GM21576 (cell line): Measurements from ENCODE around the gene DDX24.
"Not testable (repeated sequence)": the region's sequence is repeated elsewhere in the genome, so short reads cannot be mapped to it uniquely, and the experiment has no call there.

Source experiments
- ATAC-seq: cut with Tn5 transposase; IDR thresholded peaks from one replicate; pipeline ENCODE4 v1.9.1; 2021; ENCODE audit warnings: mild to moderate bottlenecking, moderate library complexity; ENCODE audit not compliant: unreplicated experiment

The DDX24 gene

DNA sequence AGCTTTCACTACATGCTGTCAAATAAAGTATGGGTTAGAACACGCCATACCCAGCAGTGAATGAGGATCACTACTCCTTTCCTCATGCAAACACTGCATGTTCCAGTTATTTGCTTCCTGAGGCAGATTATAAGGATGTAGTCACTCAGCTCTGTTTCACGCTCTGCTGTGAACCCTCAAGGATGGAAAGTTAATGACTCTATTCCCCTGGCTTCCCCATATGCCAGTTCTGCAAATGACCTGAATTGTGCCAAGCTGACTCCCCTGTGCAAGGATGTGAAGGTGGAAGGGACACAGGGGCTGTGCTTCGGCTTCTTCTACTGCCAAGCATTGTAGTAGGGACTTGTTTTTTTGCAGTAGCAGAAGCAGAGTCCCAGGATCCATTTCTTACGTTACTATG lies 6.9 kb upstream of the DDX24 start:
- no peak for ATAC-seq

DNA sequence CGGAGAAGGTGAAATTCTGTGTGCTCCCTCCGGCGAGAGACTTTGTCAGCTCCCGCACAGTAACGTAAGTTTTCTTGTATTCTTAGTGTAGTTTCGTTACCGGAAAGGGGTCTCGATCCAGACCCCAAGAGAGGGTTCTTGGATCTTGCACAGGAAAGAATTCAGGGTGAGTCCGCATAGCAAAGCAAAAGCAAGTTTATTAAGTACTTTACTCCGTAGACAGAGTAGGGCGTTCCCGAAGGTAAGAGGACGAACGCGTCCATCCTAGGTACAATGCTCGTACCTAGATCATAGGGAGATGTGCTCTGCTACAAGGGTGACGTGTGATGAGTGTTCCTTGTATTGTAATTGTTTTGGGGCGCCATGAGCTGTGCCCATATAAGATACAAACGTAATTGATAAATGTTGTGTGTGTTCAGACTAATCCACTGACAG lies 401 bp upstream of the DDX24 start:
- peak; percentile 24 for ATAC-seq

DNA sequence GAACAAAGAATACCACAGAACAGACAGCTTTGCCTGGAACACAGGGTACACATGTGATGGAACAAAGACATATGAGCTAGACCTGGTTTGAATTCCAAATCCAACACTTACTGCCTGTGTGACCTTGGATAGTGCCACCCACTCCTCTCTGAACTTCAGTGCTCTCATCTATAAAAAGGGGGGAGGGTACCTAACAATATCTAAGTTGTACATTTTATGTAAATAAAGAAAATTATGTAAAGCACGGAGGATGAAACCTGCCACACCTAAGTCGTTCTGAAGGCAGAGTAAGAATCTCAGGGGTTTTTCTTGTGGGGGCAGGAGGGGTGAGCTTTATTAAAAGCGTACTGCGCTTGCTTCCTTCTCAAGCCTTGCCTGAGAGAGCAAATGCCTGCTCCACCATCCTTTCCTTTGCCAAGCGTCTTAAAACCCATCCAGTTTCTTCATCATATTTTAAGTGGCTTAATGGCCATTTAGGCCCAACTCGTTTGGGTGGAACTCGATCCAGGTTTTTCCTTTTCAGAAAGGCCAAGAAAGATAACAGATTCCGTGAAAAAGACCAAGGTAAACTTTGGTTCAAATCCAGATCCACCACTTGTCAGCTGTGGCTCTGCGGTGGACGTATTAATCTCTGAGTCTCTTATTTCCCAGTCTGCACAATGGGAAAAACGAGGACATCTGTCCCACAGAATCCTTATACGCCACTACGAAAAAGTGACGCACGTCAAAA lies 946 bp downstream of the DDX24 start:
- no peak for ATAC-seq

DNA sequence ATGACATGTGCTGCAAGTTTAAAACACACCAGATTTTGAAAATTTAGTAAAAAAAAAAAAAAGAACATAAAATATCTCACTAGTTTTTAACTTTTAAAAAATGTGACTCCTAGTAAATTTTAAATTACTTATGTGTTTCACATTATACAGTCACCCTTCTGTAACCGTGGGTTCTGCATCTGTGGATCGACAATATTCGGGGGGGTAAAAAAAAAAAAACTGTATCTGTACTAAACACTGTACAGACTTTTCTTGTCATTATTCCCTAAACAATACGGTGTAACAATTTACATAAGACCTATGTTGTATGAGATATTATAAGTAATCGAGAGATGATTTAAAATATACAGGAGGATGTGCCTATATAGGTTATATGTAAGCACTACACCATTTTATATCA lies 3.2 kb downstream of the DDX24 start:
- no peak for ATAC-seq

DNA sequence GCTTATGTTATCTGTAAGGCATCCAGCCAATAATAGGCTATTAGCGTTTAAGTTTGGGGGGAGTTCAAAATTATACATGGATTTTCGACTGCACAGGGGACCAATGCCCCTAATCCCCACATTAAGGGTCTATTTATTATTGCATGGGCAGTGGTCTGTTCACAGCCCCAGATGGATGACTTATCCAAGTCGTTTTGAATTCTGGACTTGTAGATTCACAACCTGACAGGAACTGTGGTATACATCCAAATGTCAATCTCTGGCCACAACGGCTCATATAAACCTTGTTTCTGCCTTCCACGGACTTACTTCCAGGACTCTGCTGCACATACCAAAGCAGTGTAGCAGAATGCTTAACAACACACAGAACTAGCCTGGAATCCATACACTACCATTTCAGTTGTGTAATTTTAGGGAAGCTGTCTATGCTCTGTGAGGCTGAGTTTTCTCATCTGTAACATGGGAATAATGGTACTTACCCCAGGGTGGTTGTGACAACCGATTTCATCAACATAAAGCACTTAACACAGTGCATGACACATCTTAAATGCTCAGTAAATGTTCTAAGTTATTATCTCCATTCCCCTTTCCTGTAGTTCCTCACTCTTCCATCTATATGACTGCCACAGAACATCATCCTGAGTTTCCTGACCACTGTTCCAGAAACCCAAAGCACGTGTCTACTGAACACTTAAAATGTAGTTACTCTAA lies 3.7 kb downstream of the DDX24 start:
- ATAC-seq: no peak

DNA sequence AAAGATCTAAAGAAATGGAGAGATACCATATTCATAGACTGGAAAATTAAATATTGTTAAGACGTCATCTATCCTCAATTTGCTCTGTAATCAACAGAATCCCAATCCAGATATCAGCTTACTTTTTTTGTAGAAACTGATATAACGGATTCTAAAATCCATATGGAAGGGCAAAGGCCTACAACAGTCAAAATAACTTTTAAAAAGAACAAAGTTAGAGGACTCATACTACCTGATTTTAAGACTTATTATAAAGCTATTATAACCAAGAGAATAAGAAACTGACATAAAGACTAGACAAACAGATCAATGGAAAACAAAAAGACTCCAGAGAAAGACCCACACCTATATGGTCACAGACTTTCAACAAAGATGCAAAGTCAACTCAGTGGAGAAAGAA lies 6.0 kb downstream of the DDX24 start:
- ATAC-seq: no peak

DNA sequence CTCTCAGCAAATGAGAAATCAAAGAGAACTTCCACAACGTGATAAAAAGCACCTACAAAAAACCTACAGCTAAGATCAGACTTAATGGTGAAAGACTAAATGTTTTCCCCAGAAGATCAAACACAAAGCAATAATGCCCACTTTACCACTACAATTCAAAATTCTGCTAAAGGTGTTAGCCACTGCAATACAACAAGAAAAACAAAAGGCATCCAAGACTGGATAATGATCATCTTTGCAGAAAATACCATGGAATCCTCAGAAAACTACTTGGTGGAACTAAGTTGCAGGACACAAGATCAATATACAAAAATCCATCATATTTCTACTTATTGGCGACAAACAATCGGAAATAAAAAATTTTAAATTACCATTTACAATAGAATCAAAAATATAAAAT lies 6.5 kb downstream of the DDX24 start:
- no peak for ATAC-seq

DNA sequence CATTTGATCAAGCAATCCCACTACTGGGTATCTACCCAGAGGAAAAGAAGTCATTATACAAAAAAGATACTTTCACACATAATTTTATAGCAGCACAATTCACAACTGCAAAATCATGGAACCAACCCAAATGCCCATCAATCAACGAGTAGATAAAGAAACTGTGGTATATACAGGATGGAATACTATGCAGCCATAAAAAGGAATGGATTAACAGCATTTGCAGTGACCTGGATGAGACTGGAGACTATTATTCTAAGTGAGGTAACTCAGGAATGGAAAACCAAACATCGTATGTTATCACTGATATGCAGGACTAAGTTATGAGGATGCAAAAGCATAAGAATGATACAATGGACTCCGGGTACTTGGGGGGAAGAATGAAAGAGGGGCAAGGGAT lies 8.9 kb downstream of the DDX24 start:
- not testable (repeated sequence) for ATAC-seq

DNA sequence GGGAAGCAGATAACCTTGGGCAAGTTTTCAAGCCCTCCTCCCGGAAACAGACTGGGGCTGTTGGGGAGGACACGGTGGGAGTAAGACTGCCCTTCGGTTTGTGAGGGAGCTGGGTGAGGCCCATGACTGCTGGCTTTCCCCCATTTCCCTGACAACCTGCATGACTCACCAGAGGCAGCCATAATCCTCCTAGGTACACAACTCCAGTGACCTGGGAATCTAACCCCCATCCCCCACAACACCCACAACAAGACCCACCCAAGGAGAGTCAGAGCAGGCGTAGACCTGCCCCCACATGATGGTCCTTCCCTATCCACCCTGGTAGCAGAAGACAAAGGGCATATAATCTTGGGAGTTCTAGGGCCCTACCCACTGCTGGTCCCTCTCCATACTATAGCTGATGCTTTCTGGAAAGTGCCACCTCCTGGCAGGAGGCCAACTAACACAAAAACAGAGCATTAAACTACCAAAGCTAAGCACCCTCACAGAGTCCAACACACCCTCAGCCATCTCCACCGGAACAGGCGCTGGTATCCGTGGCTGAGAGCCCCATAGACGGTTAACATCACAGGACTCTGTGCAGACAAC lies 14.8 kb downstream of the DDX24 start:
- ATAC-seq: no peak

DNA sequence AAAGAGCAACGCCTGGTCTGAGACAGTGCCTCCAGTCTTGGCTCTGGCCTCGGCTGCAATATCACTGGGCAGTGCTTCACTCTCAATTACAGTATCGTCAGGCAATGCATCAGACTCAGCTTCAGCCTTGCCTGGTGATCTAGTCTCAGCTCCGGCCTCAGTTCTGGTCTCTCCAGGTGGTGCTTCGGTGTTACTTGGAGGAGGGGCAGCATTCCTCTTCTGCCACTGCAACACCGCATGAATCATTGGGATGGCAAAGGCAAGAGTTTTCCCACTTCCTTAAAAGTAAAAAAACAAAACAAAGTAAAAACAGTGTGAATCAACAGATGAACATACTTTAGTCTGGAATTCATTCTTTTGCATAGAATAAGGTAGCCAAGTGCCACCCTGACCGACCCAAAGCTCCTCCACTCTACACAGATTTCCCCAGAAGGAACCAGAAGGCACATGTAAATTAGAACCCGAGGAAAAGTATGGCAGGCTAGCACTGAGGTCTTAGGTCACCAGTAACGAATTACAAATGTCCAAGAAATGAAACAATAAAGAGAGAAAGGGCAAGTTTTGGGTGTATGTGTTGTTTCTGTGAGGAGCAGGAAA lies 18.6 kb downstream of the DDX24 start:
- no peak for ATAC-seq

DNA sequence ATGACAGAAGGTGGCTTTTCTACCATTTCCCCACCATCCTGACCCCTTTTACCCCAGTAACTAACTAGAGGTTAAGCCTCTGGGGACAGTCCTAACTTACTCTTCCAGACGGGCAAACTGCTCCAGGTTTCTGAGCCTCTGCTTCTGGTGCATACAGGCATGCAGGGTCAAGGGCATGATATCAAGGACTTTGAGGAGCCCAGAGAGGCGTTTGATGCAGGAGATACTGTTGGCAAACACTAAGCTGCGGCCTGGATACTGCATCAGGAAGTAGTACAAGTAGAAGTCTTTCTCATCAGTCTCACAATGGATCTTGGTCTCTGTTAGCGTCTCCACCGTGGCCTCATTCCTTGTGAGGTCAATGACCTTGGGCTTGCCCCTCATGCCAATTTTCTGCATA lies 21.0 kb downstream of the DDX24 start:
- ATAC-seq: no peak

DNA sequence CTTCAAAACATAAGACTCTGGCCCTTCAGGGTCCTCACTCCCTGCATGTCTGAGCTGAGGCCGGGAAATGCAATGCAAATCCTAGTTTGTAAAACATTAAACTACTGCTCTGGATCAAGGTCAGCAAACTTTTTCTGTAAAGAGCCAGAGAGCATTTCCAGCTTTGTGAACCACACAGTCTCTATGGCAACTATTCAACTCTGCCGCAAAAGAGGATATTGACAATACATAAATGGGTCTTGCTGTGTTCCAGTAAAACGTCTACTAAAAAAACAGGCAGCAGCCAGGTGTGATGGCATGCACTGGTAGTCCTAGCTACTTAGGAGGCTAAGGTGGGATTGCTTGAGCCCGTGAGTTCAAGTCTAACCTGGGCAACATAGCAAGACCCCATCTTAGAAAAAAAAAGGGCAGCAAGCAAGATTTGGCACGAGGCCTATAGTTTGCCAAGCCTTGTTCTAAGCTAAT lies 22.3 kb downstream of the DDX24 start:
- ATAC-seq: no peak

DNA sequence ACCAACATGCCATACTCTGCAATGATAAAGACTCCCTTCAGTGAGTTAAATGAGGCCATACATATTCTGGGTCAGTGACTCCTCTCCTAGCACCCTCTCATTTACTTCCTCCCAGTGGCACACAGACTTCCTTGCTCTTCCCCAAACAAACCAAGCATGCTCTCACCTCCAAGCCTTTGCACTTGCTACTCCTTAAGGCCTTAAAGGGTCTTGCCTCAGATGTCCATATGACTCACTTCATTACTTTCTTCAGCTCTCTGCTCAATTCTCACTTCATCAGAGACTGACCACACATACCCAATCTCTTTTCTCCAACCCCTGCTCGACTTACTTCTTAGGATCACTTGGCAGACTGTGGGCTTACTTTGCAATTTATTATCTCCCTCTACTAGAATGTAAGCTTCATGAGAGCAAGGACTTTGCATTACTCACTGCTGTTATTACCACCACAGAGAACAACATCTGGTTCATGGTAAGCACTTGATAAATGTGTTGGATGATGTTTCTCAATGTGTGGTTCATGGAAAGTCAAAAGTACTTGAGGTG lies 22.8 kb downstream of the DDX24 start:
- no peak for ATAC-seq

DNA sequence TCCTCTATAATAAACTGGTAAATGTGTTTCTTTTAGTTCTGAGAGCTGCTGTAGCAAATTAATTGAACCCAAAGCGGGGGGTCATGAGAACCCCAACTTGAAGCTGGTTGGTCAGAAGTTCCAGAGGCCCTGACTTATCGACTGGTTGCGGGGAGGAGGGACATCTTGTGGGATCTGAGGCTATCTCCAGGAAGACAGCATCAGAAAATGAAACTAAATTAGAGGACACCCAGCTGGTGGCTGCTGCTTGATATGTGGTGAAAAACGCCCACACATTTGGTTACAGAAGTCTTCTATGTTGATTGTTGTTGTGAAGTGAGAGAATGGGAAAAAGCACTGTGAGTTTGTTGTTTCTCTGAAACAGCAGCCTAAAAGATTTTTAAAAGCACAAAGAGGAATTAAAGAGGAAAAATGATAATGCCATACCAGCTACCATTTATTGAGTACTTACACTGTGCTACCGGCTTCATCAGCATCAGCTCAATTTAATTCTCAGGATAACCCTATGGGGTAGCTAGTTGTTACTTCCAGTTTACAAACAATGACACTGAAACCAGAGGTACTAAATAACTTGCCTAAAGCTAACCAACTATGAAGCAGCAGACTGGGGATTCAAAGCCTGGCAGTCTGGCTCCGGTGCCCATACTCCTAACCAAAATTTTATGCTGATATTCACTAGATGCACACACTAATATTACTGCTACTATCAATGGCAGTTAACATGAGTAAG lies 24.3 kb downstream of the DDX24 start:
- peak; percentile 72 for ATAC-seq

DNA sequence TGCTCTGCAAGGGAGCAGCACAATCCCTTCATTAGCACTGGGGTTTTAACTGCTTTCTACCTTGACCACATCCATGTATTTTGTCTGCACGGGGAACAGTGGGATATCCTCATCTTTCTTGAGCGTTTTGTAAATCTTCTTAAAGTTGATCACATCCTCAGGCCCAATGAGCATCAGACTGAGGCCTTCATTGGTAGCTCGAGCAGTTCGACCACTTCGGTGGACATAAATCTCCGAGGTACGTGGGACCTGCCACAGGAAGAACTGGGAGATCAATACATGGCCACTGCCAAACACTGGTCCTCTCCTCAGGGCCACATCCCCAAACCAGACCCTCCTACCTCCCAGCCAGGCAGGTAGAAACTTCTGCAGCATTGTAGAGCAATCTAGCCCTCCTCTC lies 26.1 kb downstream of the DDX24 start:
- ATAC-seq: no peak

DNA sequence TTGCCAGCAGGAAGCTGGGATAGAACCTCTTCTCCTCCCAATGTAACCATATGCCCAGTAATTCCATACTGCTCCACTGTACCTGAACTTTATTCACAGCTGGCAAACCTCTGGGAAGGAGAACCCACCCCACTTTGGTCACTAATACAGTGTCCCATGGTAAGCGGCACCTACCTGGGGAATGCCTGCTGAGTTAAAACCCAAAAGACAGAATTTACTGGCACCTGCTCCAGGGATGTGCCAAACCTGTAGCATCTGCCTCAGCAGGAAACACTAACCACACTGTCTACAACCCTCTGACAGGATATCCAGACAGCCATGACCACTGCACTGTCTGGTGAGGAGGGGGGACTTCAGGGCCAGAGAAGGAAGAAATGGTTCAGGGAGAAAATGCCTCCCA lies 26.6 kb downstream of the DDX24 start:
- no peak for ATAC-seq

DNA sequence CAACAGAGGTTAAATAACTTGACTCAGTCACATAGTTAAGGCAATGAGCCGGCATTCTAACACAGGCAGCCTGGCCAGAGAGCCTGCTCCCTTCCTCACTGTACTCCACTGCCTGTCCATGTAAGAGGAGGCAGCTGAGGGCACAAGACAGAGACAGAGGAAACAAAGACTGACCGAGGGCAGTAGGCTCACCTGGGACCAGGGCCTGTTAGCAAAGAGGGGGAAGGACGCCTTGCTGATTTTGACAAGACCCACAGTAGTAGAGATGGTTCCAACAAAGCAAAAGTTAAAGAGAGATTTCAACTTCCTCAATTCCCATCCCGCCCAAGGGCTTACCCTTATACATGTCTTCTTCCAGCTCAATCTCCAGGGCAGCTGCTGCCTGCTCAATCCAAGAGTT lies 28.3 kb downstream of the DDX24 start:
- ATAC-seq: no peak

DNA sequence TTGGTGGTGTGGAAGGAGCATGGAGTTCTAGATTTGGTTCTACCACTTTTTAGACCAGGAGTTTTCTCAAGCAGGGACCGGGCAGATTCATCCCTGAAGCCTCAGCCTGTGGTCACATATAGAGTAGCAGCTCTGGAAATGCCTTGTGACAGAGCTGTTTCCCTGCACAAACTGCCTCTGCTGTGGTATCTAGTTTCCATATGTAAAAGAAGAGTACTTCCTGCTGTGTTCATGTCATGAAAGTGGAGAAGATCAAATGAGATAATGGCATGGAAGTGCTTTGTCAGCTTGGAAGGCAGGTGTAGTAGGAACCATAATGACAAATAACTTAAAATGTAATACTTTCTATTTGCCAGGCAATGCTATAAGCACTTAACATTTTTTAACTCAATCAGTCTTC lies 28.8 kb downstream of the DDX24 start:
- ATAC-seq: no peak

DNA sequence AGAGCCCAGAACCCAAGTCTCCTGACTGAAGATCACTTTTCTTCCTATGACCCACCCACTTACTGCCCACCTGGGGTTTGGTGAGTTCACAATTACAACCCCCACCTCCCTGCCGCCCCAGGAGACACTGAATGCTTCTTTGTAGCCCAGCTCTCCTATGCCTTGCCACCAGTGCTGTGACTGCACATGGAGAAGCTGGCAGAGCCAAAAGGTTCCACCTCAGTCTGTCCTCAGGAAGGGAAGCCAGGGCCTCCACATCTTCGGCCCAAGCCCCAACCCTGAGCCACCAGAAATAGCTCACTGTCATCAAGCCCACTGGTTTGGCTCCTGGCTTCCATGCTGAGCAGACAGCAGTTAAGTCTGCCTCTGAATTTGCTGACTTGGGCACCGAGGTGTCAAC lies 29.2 kb downstream of the DDX24 start:
- no peak for ATAC-seq

DNA sequence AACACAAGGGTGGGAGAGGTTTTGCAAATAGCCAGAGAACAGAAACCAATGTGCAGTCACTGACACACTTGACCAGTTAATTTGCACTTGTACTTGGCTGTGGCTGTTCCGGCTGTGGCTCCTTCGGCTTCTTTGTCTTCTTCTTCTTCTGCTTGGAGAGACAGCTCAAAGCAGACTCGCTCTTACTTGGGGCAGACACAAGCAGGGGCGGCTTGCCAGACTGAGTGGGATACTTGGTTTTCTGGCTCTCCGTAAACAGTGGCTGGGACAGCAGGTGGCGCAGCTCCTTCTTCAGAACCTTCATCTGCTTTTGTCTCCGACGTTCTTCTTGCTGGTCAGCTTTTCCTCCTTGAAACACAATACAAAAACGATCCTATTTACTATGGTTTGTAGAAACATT lies 29.9 kb downstream of the DDX24 start:
- ATAC-seq: no peak
